Endothelial cell of umbilical vein (primary cell): Measurements from ENCODE around the gene KLRD1. TPM values are rescaled to one million over a fixed set of nuclear protein-coding genes. Genes with fewer than 3 reads are reported as not detected.

ENCODE experiments used
- BruUV-seq: library from RNA; stranded (reverse); fragments of 400-500 nt; replicated peaks from 2 replicates; lab custom pipeline; 2021; lab: Mats Ljungman, UMichigan
- CTCF ChIA-PET: fragments of 300-600, 350-600 bp; sonication (Branson Sonifier 250); formaldehyde crosslinking; loops from one replicate; lab custom pipeline; 2021; ENCODE audit warnings: antibody characterized with exemption, inconsistent platforms; lab: Charles Lee
- POLR2A ChIA-PET: fragments of 300-600, 350-600 bp; sonication (Branson Sonifier 250); formaldehyde crosslinking; loops from one replicate; lab custom pipeline; 2021; ENCODE audit warnings: antibody characterized with exemption, inconsistent platforms; lab: Charles Lee
- DNase-seq: peaks from one replicate; pipeline ENCODE4 v3.0.0-alpha.2; 2011; ENCODE audit warnings: low read depth, low spot score
- FAIRE-seq: peaks from 2 replicates; lab custom pipeline; 2011; peaks lifted over from hg19 to GRCh38; lab: Jason Lieb, UNC
- H2AFZ ChIP-seq: 2 replicates; pipeline ENCODE4 v1.6.0; 2012; ENCODE audit warnings: low read depth, low read length, control low read depth, inconsistent platforms
- H3K27ac ChIP-seq: 2 replicates; pipeline ENCODE4 v1.5.1; 2011; ENCODE audit warnings: low read depth, mild to moderate bottlenecking, control low read depth, low read length, moderate library complexity; ENCODE audit not compliant: insufficient read depth
- H3K27me3 ChIP-seq, 2 experiments: 2 replicates each; pipeline versions ENCODE4 v1.6.0 to v1.6.1; 2011; ENCODE audit warnings: low read length in 2 of 2, mixed read lengths in 1 of 2; ENCODE audit not compliant: control insufficient read depth in 2 of 2, insufficient read depth in 2 of 2
- H3K36me3 ChIP-seq, 2 experiments: 2 replicates in 1 of 2; 3 replicates in 1 of 2; pipeline ENCODE4 v1.5.1; 2011; ENCODE audit warnings: low read length in 2 of 2, mild to moderate bottlenecking in 1 of 2, moderate library complexity in 1 of 2; ENCODE audit not compliant: control insufficient read depth in 2 of 2, insufficient read depth in 2 of 2; ENCODE audit errors: extremely low read depth in 1 of 2
- H3K4me1 ChIP-seq: 3 replicates; pipeline ENCODE4 v1.5.1; 2011; ENCODE audit warnings: mild to moderate bottlenecking, low read length; ENCODE audit not compliant: control insufficient read depth, insufficient read depth; ENCODE audit errors: extremely low read depth
- H3K4me2 ChIP-seq: 2 replicates; pipeline ENCODE4 v1.6.1; 2011; ENCODE audit warnings: low read length, control low read depth, mixed read lengths; ENCODE audit not compliant: insufficient read depth
- H3K4me3 ChIP-seq, 3 experiments: fragments of 200-600 bp in 1 of 3; sonication (generic), shearing (Covaris generic) in 1 of 3; replicated peaks in 1 of 3; 2 replicates each; pipeline ENCODE4 v1.5.1; 2011 to 2016; ENCODE audit warnings: control low read depth in 3 of 3, low read length in 3 of 3, mild to moderate bottlenecking in 2 of 3, inconsistent platforms in 1 of 3, low read depth in 1 of 3, moderate library complexity in 1 of 3; ENCODE audit not compliant: insufficient read depth in 1 of 3
- H3K79me2 ChIP-seq: 2 replicates; pipeline ENCODE4 v1.6.0; 2012; ENCODE audit warnings: low read length, inconsistent platforms; ENCODE audit not compliant: control insufficient read depth, insufficient read depth
- H3K9ac ChIP-seq: replicated peaks from 2 replicates; pipeline ENCODE3; 2011; ENCODE audit warnings: low read length, control low read depth; ENCODE audit not compliant: insufficient read depth; ENCODE audit errors: extremely low read depth
- H3K9me1 ChIP-seq: replicated peaks from 3 replicates; pipeline ENCODE4 v1.6.0; 2011; ENCODE audit warnings: mild to moderate bottlenecking, low read length; ENCODE audit not compliant: control insufficient read depth, insufficient read depth; ENCODE audit errors: extremely low read depth
- H3K9me3 ChIP-seq: replicated peaks from 2 replicates; pipeline ENCODE4 v1.5.1; 2012; ENCODE audit warnings: low read length, inconsistent platforms; ENCODE audit not compliant: control insufficient read depth, insufficient read depth
- H4K20me1 ChIP-seq: replicated peaks from 2 replicates; pipeline ENCODE3; 2011; ENCODE audit warnings: mild to moderate bottlenecking, low read length; ENCODE audit not compliant: control insufficient read depth, insufficient read depth; ENCODE audit errors: extremely low read depth
- EZH2 ChIP-seq: IDR thresholded peaks from 2 replicates; pipeline ENCODE4 v1.6.1; 2012; ENCODE audit warnings: borderline replicate concordance, low read depth, mild to moderate bottlenecking, moderate library complexity, low read length, inconsistent platforms; ENCODE audit not compliant: severe bottlenecking
- FOS ChIP-seq: IDR thresholded peaks from 2 replicates; pipeline ENCODE4 v1.6.1; 2011; ENCODE audit warnings: mild to moderate bottlenecking, low read length, moderate library complexity, borderline replicate concordance; ENCODE audit not compliant: insufficient read depth
- GATA2 ChIP-seq: IDR thresholded peaks from 2 replicates; pipeline ENCODE4 v1.7.0; 2011; ENCODE audit warnings: low read depth, mild to moderate bottlenecking, moderate library complexity, mixed read lengths, low read length; ENCODE audit not compliant: insufficient read length, insufficient read depth
- JUN ChIP-seq: IDR thresholded peaks from 2 replicates; pipeline ENCODE4 v1.6.1; 2011; ENCODE audit warnings: borderline replicate concordance, low read depth; ENCODE audit not compliant: insufficient read length, insufficient read depth
- MYC ChIP-seq: IDR thresholded peaks from one replicate; pipeline ENCODE4 v1.6.1; 2011; ENCODE audit warnings: mild to moderate bottlenecking, low read depth, low read length
- POLR2A ChIP-seq: IDR thresholded peaks from 2 replicates; pipeline ENCODE4 v1.6.1; 2012; ENCODE audit warnings: low read depth, mild to moderate bottlenecking, control low read depth, low read length
- POLR2AphosphoS5 ChIP-seq: IDR thresholded peaks from 2 replicates; pipeline ENCODE4 v1.6.1; 2012; ENCODE audit warnings: low read depth, mild to moderate bottlenecking, control low read depth, low read length, moderate library complexity; ENCODE audit not compliant: insufficient read depth
- dilution Hi-C: fragments of 300-500 bp; cut with MboI; formaldehyde crosslinking; loops from one replicate; pipeline ENCODE4 v1.15.0; 2019; ENCODE audit warnings: low sequenced_read_pairs; ENCODE audit not compliant: extremely low pct_ligation_motif_present
- intact Hi-C: fragments of 100-400 bp; cut with micrococcal nuclease; formaldehyde crosslinking; loops from one replicate; pipeline ENCODE4 v1.10.0; 2022
- polyA plus RNA-seq, 4 experiments: library from polyadenylated mRNA; depleted of rRNA in 3 of 4; stranded (reverse) in 3 of 4; unstranded in 1 of 4; fragments of >200 nt; gene quantifications; 2 replicates each; pipeline versions ENCODE4 v1.2.1 to v1.2.3, GENCODE V29; 2011 to 2012; ENCODE audit warnings: missing spikeins in 1 of 4
- total RNA-seq: library from RNA; stranded (reverse); gene quantifications from 2 replicates; pipeline ENCODE4 v1.2.3, GENCODE V29; 2021
- TF ChIP-seq, protein P1 (sequence below): IDR thresholded peaks from 2 replicates; pipeline ENCODE4 v1.6.1; 2011; ENCODE audit not compliant: insufficient read depth, insufficient read length
- TF ChIP-seq, protein P2 (sequence below), 2 donors: IDR thresholded peaks; 1 replicate in 1 of 2; 2 replicates in 1 of 2; pipeline ENCODE4 v1.5.1; 2011; ENCODE audit warnings: low read length in 2 of 2, mild to moderate bottlenecking in 2 of 2, moderate library complexity in 2 of 2, control low read depth in 1 of 2, inconsistent platforms in 1 of 2, low read depth in 1 of 2; ENCODE audit not compliant: insufficient read depth in 1 of 2; ENCODE audit errors: extremely low read depth in 1 of 2

Gene KLRD1
- total and polyA plus RNA-seq, 2 donors (not counting 3 experiments of a cell fraction or from before 2014, with no cell fraction given): 0.13 to 0.15 TPM

DNA sequence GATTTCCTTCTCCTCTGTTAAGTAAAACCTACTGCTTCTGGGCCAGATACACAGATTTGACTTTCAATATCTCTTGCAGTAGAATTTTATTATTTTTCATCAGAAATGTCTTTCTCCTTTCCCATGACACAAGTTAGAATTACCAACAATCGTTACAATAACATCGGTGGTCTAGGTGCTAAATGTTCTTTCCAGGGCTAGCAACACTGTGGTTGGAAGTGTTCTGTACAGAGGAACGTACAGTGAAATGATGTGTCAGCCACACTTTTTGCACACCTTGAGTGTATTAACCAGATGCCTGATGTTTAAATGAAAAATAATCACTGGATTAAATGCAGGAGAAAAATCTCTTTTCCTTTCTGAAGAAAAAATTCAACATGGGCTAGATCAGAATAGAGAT is 27.7 kb upstream of the KLRD1 start:
- ChIA-PET CTCF (no interaction called here), POLR2A (no interaction called here)
- no peaks in the 10 kb centered on the region for H3K27me3 ChIP-seq
- no peak for TF ChIP-seq JUN
- no peak for TF ChIP-seq GATA2
- no peak for TF ChIP-seq POLR2AphosphoS5
- no peak for TF ChIP-seq MYC
- TF ChIP-seq EZH2: no peak
- TF ChIP-seq, protein P1, sequence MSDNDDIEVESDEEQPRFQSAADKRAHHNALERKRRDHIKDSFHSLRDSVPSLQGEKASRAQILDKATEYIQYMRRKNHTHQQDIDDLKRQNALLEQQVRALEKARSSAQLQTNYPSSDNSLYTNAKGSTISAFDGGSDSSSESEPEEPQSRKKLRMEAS: no peak
- no peak for TF ChIP-seq POLR2A
- no peak for TF ChIP-seq FOS
- TF ChIP-seq, protein P2, sequence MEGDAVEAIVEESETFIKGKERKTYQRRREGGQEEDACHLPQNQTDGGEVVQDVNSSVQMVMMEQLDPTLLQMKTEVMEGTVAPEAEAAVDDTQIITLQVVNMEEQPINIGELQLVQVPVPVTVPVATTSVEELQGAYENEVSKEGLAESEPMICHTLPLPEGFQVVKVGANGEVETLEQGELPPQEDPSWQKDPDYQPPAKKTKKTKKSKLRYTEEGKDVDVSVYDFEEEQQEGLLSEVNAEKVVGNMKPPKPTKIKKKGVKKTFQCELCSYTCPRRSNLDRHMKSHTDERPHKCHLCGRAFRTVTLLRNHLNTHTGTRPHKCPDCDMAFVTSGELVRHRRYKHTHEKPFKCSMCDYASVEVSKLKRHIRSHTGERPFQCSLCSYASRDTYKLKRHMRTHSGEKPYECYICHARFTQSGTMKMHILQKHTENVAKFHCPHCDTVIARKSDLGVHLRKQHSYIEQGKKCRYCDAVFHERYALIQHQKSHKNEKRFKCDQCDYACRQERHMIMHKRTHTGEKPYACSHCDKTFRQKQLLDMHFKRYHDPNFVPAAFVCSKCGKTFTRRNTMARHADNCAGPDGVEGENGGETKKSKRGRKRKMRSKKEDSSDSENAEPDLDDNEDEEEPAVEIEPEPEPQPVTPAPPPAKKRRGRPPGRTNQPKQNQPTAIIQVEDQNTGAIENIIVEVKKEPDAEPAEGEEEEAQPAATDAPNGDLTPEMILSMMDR (IDR thresholded peaks at IDR 0.05; ENCODE audit: extremely low read depth in 1 of 2, insufficient read depth in 1 of 2, low read depth in 1 of 2, low read length in 2 of 2): no peak
- BruUV-seq: no TSS peak
- H3K9me3 ChIP-seq: no peaks in the 10 kb centered on the region
- dilution Hi-C loops: no loop called here
- H3K9me1 ChIP-seq: no peaks in the 10 kb centered on the region
- H4K20me1 ChIP-seq: no peaks in the 10 kb centered on the region
- intact Hi-C loops: no loop called here
- H2AFZ ChIP-seq: no peak overlapping the region
- H3K27ac ChIP-seq: no peak overlapping the region
- H3K4me1 ChIP-seq: no peaks in the 10 kb centered on the region
- no peaks in the 10 kb centered on the region for H3K79me2 ChIP-seq
- FAIRE-seq: no peak
- no peak overlapping the region for H3K4me2 ChIP-seq
- no peak overlapping the region for H3K9ac ChIP-seq
- H3K4me3 ChIP-seq: no peak overlapping the region
- no peaks in the 10 kb centered on the region for H3K36me3 ChIP-seq
- no peak for DNase-seq
